ENCODE results near the gene KIF5C.

- TF ChIP-seq CTCF (IDR thresholded peaks at IDR 0.05), result no peak
- no peak for TF ChIP-seq EZH2 (IDR thresholded peaks at IDR 0.05)
- TF ChIP-seq EZH2phosphoT487 (IDR thresholded peaks at IDR 0.05), result no peak
These were observed 154.4 kb downstream of the KIF5C start for GRCh38 chr2:149029307-149029965.
